ENCODE data around the gene PYHIN1.
"Not testable (repeated sequence)": the region's sequence is repeated elsewhere in the genome, so short reads cannot be mapped to it uniquely, and the experiment has no call there.

The PYHIN1 gene

DNA sequence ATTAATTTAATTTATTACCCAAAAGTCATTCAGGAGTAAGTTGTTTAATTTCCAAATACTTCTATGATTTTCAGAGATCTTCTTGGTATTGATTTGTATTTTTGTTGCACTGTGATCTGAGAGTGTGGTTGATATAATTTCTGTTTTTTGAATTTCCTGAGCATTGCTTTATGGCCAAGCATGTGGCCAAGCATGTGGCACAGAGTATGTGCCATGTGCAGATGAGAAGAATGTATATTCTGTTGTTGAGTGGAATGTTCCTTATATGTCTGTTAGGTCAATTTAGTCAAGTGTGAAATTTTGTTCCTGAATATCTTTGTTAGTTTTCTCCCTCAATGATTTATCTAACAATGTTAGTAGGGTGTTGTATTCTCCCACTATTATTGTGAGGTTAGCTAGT lies 53.0 kb downstream of the PYHIN1 start:
- no peak for DNase-seq

DNA sequence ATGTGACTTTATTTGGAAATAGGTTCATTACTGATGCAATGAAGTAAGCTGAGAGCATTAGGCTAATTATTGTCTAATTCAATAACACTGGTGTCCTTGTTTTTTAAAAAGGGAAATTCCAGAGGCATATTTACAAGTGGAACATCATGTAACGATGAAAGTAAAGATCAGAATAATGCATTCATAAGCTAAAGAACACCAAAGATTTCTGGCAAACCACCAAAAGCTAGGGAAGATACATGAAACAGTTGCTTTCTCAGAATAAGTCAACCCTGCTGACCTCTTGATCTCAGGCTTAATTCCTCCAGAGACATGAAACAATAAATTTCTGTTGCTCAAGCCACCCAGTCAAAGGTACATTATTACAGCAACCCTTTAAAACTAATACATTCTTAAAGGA lies 58.1 kb downstream of the PYHIN1 start:
- DNase-seq = no peak

DNA sequence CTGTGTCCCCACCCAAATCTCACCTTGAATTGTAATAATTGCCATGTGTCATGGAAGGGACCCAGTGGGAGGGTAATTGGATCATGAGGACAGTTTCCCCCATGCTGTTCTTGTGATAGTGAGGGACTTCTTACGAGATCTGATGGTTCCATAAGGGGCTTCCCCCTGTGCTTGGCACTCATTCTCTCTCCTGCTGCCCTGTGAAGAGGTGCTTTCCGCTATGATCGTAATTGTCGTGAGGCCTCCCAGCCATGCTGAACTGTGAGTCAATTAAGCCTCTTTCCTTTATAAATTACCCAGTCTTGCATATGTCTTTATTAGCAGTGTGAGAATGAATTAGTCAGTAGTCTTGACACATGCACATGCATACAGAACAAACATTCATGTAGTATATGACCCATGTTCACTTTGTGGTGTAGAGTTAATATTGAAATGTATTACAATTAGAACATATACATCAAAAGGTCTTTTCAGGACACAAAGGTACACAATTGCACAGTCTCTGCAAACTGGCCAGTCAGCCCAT lies 61.5 kb downstream of the PYHIN1 start:
- no peak for DNase-seq

DNA sequence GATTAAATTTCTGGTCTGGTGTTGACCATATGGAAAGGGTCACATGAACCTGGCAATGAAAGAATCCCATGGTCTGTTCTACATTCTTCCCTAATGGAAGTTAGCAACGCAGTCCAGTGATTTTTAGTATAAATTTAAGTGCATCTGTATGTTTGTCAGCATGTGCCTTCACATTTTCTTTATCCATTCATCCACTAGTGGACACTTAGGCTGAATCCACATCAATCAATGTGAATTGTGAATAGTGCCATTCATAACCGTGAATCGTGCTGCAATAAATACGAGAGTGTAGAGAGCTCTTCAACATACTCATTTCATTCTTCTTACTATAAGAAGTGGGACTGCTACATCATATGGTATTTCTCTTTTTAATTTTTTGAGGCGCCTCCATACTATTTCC lies 65.6 kb downstream of the PYHIN1 start:
- DNase-seq = no peak

DNA sequence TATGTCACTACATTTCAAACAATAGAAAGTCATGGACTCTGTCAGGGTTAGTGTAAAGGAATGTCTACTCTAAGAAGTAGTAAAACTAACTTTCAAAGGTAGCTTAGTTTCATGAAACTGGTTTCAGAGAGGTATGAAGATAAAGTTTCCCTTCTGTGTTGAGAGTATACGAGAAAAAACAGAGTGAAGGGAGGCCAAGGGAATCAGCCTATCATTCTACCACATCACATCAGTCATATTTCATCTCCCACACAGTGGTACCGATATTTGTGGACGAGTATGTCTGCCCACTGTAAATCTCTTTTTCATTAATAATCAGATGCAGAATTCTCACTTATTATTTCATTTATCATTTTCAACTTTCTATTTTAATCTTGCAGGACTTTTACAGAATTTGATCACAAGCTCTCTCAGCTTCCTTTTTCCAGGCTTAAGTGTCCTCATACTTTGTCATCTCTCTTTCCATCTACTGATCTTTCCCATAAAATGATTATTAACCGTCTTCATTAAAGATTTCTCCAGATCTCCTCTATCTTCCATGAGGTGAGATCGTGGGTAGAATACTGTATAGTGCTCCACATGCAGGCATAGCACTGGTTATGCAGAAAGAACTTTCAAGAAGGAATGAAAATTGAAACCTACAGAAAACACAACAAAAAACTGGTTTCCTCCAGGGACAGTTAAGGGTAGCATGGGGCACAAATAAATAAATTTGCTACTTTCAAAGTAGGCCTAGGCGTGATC lies 66.9 kb downstream of the PYHIN1 start:
- DNase-seq = no peak

DNA sequence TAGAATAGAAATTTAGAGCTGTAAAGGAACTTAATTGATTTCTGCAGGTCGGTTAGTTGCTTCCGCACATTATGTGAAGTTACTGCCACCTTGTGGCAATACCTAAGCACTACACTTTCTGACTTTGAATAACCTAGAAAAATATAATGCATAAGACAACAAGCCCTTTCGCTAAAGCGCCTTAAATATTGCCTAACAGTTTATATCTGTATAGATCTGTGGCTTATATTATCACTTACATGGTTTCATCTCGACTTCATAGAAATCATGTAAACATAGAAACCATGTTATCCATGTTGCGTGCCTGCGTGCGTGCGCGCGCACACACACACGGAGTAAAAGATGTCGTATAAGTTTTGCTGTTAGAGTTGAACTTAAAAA lies 67.4 kb downstream of the PYHIN1 start:
- DNase-seq = no peak

DNA sequence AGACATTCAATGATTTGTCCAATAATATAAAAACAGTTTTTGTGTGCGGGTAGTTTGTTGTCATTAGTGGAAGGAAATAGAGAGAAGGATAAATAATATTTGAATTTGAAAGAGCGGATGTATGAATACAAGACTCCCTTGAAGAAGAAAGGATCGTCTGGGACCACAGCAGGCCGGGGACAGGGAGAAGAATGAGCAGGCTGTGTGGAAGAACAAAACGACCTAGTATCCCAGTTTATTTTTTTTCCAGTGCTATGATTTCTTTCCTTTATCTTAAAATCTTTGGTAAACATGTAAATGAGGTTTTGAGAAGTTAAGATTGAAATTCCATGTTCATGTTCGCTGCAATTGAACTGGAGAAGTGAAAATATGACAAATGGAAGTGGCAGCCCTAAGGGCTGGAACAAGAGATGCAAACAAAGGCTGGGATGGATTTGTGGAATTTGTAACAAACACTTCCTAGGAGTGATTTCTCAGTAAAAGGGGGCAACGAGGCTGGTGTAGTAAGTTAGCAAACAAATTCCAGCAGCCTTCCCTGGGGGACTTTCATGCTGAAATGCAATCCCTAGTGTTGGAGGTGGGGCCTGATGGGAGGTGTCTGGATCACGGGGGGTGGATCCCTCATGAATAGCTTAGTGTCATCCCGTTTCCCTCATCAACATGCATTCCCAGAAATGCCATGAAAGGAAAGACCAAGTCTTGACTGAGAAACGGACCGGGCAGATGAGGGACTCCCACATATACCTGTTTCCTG lies 68.1 kb downstream of the PYHIN1 start:
- DNase-seq = no peak

DNA sequence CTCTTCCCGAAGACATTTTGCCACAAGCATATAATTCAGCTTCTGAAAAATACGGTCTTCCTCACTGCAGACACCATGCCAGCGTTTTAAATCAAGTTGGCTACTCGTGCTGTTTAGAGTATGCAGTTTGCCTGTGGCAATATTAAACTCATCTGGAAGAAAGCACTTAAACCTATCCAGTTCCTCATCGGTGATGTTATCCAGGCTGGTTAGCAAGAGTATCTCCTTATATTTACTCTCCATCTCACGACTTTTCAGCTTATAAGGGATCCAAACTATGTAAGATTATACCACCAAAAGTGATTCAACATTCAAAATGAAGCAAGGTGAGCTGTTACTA lies 68.7 kb downstream of the PYHIN1 start:
- DNase-seq = no peak

DNA sequence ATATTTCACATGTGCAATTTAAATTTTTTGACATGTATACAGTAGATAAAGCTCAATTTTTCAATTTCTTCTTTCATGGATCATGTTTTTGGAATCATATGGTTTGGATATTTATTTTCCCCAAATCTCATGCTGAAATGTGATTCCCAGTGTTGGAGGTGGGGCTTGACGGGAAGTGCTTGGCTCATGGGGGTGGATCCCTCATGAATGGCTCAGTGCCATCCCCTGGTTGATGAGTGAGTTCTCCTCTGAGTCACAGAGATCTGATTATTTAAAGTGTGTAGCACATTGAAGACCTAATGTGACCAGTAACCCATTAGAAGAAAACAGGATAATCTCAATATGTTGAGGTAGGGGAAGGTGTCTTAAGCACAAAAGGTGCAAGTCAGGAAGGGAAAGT lies 69.3 kb downstream of the PYHIN1 start:
- no peak for DNase-seq

DNA sequence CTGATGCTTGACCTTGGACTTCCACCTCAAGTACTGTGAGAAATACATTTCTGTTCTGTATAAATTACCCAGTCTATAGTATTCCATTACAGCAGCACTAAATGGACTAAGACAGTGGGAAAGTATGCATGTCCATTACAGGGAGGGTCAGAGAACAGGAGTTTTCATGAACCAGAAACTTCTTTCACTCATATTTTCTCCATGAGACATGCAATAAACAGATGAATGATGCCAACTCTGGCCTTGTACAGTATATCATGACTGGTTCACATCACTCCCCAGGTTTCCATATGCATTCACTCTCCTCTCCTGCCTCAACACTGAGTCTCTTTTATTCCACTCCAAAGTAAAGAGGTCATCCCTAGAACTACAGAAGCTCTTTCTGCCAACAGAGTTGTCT lies 73.8 kb downstream of the PYHIN1 start:
- DNase-seq = no peak

DNA sequence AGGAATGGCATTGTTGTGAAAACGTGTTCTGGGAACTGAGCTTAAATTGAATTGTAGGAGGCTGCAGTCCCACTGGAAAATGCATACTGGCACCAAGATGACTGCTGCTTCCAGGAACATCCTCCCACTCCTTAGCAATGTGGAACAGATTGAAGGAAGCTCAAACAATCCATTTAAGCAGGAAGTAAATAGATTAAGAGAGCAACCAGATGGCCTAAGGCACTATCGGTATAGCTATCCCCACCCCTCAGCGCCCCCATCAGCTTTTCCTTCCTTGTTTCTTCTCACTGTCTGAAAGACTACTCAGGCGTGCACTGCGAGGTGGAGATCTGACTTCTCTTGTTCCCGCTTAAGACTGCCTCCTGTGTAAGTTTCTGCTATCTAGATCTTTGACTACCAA lies 74.3 kb downstream of the PYHIN1 start:
- DNase-seq = no peak

DNA sequence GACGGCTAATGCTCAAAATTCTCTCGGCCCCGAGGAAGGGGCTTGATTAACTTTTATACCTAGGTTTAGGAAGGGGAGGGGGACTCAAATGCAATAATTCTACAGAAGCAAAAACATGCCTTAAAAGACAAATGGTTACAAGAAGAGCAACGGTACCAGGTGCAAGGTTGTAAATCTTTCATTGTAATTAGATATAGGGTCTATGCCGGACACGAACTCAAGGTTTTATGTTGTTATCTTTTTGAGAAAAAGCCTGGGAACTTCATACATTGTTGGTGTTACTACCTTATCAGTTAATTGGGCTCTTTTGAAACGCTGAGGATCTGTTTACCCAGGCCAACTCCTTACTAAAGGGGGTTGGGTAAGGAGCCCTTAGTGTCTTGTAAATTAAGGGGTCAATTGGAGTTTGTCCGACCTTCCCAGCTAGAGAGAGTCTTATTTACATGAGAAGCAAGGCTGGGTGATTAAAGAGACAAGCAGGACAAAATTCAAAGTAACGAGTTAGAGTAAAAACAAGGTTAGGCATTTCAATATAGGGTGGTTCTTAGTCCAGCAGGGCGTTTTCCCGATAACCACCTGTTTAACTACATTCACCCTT lies 75.0 kb downstream of the PYHIN1 start:
- DNase-seq = not testable (repeated sequence)

DNA sequence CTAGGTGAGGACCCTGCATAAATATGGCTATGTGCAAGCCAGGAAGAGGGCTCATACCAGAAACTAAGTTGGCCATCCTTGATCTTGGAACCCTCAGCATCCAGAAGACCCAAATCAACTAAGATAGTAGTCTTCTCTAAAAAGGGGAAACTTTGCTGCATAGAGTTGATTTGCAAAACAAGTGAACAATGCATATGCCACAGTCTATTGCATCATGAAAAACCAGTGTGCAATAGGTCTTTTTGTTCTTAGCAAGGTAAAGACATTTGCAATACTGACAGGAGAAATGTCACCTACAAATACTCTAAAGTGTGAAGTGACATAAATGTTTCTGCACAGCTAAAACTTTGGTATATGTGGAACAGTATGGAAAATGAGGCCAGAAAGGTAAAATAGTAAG lies 76.4 kb downstream of the PYHIN1 start:
- DNase-seq = no peak

DNA sequence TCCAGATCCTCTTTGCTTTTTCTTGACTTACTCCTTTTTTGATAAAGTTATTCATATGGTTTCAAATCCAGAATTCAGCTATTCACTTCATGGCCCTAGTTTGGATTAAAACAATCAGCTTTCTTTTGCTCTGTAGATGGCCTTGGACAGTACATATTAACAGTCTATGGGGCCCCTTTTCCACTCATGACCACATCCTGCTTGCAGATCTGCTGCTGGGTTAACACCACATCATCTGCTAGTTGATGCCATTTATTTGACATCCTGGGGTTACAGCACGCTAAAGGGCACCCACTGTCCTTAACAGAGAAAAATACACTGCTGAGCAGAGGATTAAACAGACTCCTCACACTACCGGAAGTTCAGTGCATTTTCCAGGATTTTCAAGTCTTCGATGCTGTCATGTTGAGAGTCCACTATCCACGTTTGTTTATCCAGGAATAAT lies 77.4 kb downstream of the PYHIN1 start:
- DNase-seq = peak; percentile 71

DNA sequence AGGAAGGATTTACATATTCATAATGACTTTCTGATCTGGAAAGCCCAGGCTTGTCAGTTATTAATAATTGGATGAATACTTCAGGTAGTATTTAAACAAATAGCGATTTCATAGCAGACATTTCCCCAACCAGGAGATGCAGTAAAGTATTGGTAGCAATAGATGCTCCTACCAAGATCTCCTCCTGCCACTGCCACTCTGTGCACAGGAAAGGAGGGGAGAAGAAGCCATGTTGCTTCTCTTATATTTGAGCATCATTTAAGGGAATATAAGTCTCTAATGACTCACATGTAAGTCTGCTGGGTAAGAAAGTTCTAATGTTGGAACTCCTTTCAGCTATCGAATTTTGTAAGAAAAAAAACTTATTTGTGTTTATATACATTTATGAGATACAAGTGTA lies 77.9 kb downstream of the PYHIN1 start:
- DNase-seq = no peak

DNA sequence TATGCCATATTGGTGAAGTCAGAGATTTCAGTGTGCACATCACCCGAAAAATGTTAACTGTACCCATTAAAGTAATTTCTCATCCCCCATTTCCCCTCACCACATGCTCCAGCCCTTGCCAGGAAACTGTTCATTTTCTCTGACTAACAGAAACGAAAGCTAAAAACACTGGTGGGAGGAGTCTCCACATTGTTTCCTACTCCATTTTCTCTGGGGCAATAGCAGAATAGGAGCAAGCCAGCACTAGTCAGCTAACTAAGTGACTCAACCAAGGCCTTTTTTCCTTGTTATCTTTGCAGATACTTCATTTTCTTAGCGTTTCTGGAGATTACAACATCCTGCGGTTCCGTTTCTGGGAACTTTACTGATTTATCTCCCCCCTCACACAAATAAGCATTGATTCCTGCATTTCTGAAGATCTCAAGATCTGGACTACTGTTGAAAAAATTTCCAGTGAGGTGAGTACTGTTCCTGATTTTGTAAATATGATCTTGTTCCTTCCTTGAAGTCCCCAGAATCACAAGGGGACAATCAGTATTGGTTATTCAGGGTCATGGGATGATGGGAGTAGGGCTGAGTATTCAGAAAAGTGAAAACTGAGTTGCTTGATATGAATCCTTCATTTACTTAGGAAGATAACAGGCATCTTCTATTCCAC lies 78.5 kb downstream of the PYHIN1 start, which contains the start of gene IFI16:
IFI16 (plus strand) TSS at position 204 of the 658 bp plus-strand sequence. CDS start 4,774 bp downstream, outside the sequence.
- DNase-seq = no peak

DNA sequence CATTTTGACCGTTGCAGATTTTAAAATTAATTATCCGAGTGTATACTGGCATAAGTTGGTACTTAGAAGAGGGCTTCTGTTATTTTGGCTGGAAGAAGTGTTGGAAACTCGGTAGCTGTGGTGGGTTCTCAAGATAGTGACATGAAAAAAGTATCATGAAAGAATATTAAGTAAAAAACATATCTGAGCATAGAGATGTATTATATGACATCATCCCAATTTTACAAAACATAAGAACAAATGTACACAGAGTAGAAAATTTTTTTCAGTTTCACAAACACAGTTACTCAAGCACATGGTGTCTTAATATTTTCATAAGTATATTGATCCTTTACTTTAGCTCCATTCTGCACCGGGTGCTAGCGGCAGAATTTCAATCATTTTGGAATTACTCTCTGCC lies 79.0 kb downstream of the PYHIN1 start:
- DNase-seq = no peak

DNA sequence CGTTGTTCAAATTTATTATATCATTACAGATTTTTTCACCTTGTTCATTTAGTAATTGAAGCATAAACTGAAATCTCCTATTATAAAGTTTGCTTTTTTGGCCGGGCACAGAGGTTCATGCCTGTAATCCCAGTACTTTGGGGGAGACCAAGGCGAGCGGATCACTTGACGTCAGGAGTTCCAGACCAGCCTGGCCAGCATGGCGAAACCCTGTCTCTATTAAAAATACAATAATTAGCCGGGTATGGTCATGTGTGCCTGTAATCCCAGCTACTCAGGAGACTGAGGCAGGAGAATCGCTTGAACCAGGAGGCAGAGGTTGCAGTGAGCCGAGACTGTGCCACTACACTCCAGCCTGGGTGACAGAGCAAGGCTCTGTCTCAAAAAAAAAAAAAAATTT lies 79.6 kb downstream of the PYHIN1 start:
- not testable (repeated sequence) for DNase-seq

DNA sequence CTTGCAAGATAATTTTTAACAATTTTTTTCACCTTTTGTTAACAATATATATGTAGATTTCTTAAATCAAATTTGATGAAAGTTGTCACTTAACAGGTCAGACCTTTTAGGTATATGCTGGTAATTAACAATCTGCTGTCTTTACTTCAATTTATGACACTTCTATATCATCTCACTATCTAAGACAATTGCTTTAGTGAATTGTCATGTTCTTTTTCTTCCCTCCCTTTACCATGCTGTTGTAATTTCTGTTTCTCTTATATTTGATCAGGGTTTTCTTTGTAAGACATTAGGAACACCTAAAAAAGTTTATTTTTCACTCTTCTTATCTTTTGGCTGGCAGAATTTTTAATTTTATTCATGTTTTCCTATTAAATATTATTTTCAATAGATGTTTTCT lies 80.4 kb downstream of the PYHIN1 start:
- DNase-seq = no peak

DNA sequence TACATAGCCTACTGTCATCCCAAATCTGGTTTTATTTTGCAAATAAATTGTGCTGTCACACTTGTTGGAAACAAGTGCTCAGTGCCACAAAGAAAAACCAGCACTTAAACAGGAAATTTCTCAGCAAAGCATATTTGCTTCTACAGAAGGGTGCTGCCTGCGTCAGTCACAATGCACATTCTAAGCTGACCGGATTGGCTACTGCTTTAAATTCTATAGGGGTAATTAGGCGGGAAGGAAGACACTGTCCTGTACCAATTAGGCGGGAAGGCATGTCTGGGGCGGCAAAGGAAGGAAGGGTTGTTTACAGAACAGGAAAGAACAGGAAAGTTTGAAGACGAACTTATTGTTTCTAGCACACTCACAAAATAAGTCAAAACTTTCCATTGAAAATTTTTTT lies 81.1 kb downstream of the PYHIN1 start:
- DNase-seq = no peak

DNA sequence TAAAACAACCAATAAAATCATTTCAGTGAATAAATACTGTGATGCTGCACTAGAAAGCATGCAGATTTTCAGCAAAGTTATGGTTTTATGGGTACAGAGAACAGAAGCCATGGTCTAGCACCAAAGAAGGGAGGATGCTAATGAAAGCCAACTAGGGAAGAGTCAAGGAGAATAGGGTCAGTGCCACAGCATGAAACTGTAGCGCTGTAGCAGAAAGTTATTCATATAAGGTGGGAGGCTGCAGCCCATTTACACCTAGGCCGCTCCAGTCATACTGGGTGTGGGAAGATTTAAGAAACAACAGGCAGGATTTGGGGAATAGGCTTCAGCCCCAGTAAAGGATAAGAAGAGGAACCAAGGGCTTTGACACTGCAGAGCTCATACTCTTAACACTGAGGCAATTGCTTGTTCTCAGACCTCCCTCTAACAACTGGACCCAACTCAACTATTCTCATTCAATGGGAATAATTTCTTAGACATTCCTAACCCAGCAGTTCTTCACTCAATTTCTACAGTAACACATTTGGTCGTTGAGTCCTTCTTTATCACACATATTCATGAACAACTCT lies 82.7 kb downstream of the PYHIN1 start:
- DNase-seq = no peak

DNA sequence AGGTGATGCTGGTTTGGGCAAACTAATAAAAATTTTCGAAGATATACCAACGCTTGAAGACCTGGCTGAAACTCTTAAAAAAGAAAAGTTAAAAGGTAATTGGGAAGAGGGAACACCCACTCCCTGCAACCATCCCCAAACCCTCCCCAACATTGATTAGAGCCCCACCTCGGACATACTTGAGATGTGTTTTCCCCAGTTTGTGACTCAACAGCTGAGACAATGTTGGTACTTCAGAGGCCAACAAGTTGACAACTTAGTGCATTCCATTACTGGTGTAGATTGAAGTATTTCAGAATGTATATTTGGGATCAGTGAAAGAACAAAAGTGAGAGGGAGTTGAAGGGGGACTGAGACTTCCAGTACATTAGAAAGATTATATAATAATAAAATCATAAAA lies 83.5 kb downstream of the PYHIN1 start:
- no peak for DNase-seq

DNA sequence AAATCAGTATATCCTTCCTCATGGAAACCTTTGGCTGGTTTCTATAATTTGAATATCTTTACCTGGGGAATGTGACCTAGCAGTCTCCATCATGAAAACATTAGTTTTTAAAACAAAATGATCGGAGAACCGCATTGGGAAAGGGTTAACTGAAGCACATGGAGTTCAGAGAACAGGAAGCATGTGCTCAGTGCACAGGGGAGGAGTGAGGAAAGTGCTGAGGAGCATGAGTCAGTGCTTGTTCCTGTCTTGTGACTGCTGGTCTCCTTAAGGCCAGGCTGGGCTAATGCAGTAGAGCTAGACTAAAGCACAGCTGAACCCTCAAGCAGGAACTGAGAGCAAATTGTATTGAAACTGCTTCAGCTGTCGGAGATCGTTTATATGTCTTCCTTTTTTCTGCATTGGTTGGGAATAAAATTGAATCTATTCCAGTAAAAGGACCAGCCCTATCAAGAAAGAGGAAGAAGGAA lies 84.1 kb downstream of the PYHIN1 start:
- DNase-seq = peak; percentile 75
